ENCODE data around the gene PI3. TPM values are rescaled to one million over a fixed set of nuclear protein-coding genes. Genes with fewer than 3 reads are reported as not detected.
"Not testable (repeated sequence)": the region's sequence is repeated elsewhere in the genome, so short reads cannot be mapped to it uniquely, and the experiment has no call there.

Gene PI3
- not detected for total RNA-seq
- polyA plus RNA-seq, result not detected
- total RNA-seq, result not detected

GRCh38 chr20:45174434-45175364 is at the start of gene PI3:
PI3 (plus strand) TSS chr20:45174902; CDS start chr20:45174923, 21 bp downstream.
- intact Hi-C loops (cut with micrococcal nuclease), result loop anchor here in 1 of 2 donors (10.0 kb wide), 1 partner anchor 60 kb away; no protein-coding TSS in a partner anchor
- Mint-ChIP-seq H3K36me3 (no peaks in the 10 kb centered on the region), H3K4me1 (peaks cover 0 to 3% (median 0%) of the 10 kb centered on the region in 7 donors), H3K27ac (no peak within 1 kb of the TSS), H3K27me3 (peaks cover 7 to 27% (median 21%) of the 10 kb centered on the region in 5 donors), H3K4me3 (no peak within 1 kb of the TSS), H3K9me3 (peaks cover 0 to 4% (median 0%) of the 10 kb centered on the region in 11 donors)
- no peaks in the 10 kb centered on the region for H3K36me3 ChIP-seq (ENCODE audit: control insufficient read depth in 2 of 3, insufficient read depth in 3 of 3, low read length in 3 of 3)
- H3K27ac ChIP-seq (ENCODE audit: low read depth, low read length), result no peak within 1 kb of the TSS
- ChIA-PET POLR2A (no interaction called here), CTCF (no interaction called here)
- no peaks in the 10 kb centered on the region for H3K9me3 ChIP-seq (ENCODE audit: control insufficient read depth in 2 of 3, low read length in 3 of 3)
- ATAC-seq, result no peak
- no peak for DNase-seq
- no peaks in the 10 kb centered on the region for H3K27me3 ChIP-seq (ENCODE audit: control insufficient read depth in 2 of 2, insufficient read depth in 2 of 2, low read length in 2 of 2)
- H3K4me3 ChIP-seq (ENCODE audit: low read length), result no peak within 1 kb of the TSS
- no peaks in the 10 kb centered on the region for H3K4me1 ChIP-seq (ENCODE audit: control insufficient read depth in 2 of 2, insufficient read depth in 2 of 2, low read length in 2 of 2)

- peaks cover 0 to 3% (median 0%) of the 10 kb centered on the region in 11 donors for H3K9me3 Mint-ChIP-seq
- H3K4me3 Mint-ChIP-seq, result no peak overlapping the region
- peaks cover 0 to 6% (median 0%) of the 10 kb centered on the region in 5 donors for H3K36me3 Mint-ChIP-seq
- Histone ChIP-seq H3K4me1 (ENCODE audit: control insufficient read depth in 2 of 2, insufficient read depth in 2 of 2, low read length in 2 of 2) (no peaks in the 10 kb centered on the region), H3K4me3 (ENCODE audit: low read length) (no peak overlapping the region), H3K36me3 (ENCODE audit: control insufficient read depth in 2 of 3, insufficient read depth in 3 of 3, low read length in 3 of 3) (no peaks in the 10 kb centered on the region), H3K27ac (ENCODE audit: low read depth, low read length) (no peak overlapping the region), H3K9me3 (ENCODE audit: control insufficient read depth in 2 of 3, low read length in 3 of 3) (no peaks in the 10 kb centered on the region), H3K27me3 (ENCODE audit: control insufficient read depth in 2 of 2, insufficient read depth in 2 of 2, low read length in 2 of 2) (peaks cover 0 to 4% of the 10 kb centered on the region in 2 donors)
- H3K27me3 Mint-ChIP-seq, result peaks cover 24 to 57% (median 44%) of the 10 kb centered on the region in 5 donors
- ATAC-seq, result no peak
- H3K4me1 Mint-ChIP-seq, result no peaks in the 10 kb centered on the region
- DNase-seq, result no peak
- intact Hi-C loops (cut with micrococcal nuclease), result no loop called here
- CTCF ChIA-PET, result no interaction called here
- POLR2A ChIA-PET, result no interaction called here
- no peak overlapping the region for H3K27ac Mint-ChIP-seq
Measured at GRCh38 chr20:45128099-45128498, 46.6 kb upstream of the PI3 start.

- no peak overlapping the region for H3K4me3 ChIP-seq (ENCODE audit: low read length)
- no peaks in the 10 kb centered on the region for H3K4me1 ChIP-seq (ENCODE audit: control insufficient read depth in 2 of 2, insufficient read depth in 2 of 2, low read length in 2 of 2)
- intact Hi-C loops (cut with micrococcal nuclease), result no loop called here
- Mint-ChIP-seq H3K9me3 (peaks cover 0 to 10% (median 0%) of the 10 kb centered on the region in 11 donors), H3K4me3 (no peak overlapping the region), H3K4me1 (no peaks in the 10 kb centered on the region), H3K27ac (no peak overlapping the region), H3K27me3 (peaks cover 18 to 27% (median 23%) of the 10 kb centered on the region in 5 donors), H3K36me3 (peaks cover 0 to 4% (median 0%) of the 10 kb centered on the region in 5 donors)
- H3K36me3 ChIP-seq (ENCODE audit: control insufficient read depth in 2 of 3, insufficient read depth in 3 of 3, low read length in 3 of 3), result no peaks in the 10 kb centered on the region
- ChIA-PET CTCF (no interaction called here), POLR2A (no interaction called here)
- no peak overlapping the region for H3K27ac ChIP-seq (ENCODE audit: low read depth, low read length)
- DNase-seq (no peak), ATAC-seq (no peak)
- no peaks in the 10 kb centered on the region for H3K9me3 ChIP-seq (ENCODE audit: control insufficient read depth in 2 of 3, low read length in 3 of 3)
- peaks cover 4 to 5% of the 10 kb centered on the region in 2 donors for H3K27me3 ChIP-seq (ENCODE audit: control insufficient read depth in 2 of 2, insufficient read depth in 2 of 2, low read length in 2 of 2)
Measured at GRCh38 chr20:45136911-45137310, 37.8 kb upstream of the PI3 start.

GRCh38 chr20:45138561-45139300 is 36.0 kb upstream of the PI3 start:
- ATAC-seq, result peak; percentile 57
- Mint-ChIP-seq H3K36me3 (peaks cover 0 to 4% (median 0%) of the 10 kb centered on the region in 5 donors), H3K27me3 (peaks cover 9 to 17% (median 11%) of the 10 kb centered on the region in 5 donors), H3K4me3 (no peak overlapping the region), H3K9me3 (peaks cover 0 to 10% (median 0%) of the 10 kb centered on the region in 11 donors), H3K27ac (no peak overlapping the region), H3K4me1 (no peaks in the 10 kb centered on the region)
- Histone ChIP-seq H3K4me3 (ENCODE audit: low read length) (no peak overlapping the region), H3K4me1 (ENCODE audit: control insufficient read depth in 2 of 2, insufficient read depth in 2 of 2, low read length in 2 of 2) (no peaks in the 10 kb centered on the region), H3K27me3 (ENCODE audit: control insufficient read depth in 2 of 2, insufficient read depth in 2 of 2, low read length in 2 of 2) (peaks cover 0 to 5% of the 10 kb centered on the region in 2 donors), H3K36me3 (ENCODE audit: control insufficient read depth in 2 of 3, insufficient read depth in 3 of 3, low read length in 3 of 3) (no peaks in the 10 kb centered on the region), H3K27ac (ENCODE audit: low read depth, low read length) (no peak overlapping the region), H3K9me3 (ENCODE audit: control insufficient read depth in 2 of 3, low read length in 3 of 3) (no peaks in the 10 kb centered on the region)
- DNase-seq, result peak in 6 of 9 donors; percentile 6 to 73 (median 12)
- ChIA-PET POLR2A (no interaction called here), CTCF (no interaction called here)
- intact Hi-C loops (cut with micrococcal nuclease), result loop anchor here in 1 of 2 donors (2.0 kb wide), 1 partner anchor 152 kb away; no protein-coding TSS in a partner anchor

GRCh38 chr20:45139733-45140375 is 34.8 kb upstream of the PI3 start:
- ATAC-seq; H3K4me1 Mint-ChIP-seq; H3K9me3 Mint-ChIP-seq; H3K4me3 ChIP-seq (ENCODE audit: low read length); H3K36me3 ChIP-seq (ENCODE audit: control insufficient read depth in 2 of 3, insufficient read depth in 3 of 3, low read length in 3 of 3); H3K27ac ChIP-seq (ENCODE audit: low read depth, low read length); H3K4me3 Mint-ChIP-seq; H3K27ac Mint-ChIP-seq; DNase-seq; H3K36me3 Mint-ChIP-seq; H3K27me3 ChIP-seq (ENCODE audit: control insufficient read depth in 2 of 2, insufficient read depth in 2 of 2, low read length in 2 of 2); H3K4me1 ChIP-seq (ENCODE audit: control insufficient read depth in 2 of 2, insufficient read depth in 2 of 2, low read length in 2 of 2); H3K9me3 ChIP-seq (ENCODE audit: control insufficient read depth in 2 of 3, low read length in 3 of 3); POLR2A ChIA-PET: not testable (repeated sequence)
- CTCF ChIA-PET, result interaction anchor here (1.0 kb wide), 1 partner anchor 19 kb away, joined by 4 read pairs; no protein-coding TSS in a partner anchor
- intact Hi-C loops (cut with micrococcal nuclease), result loop anchor here in 1 of 2 donors (2.0 kb wide), 1 partner anchor 151 kb away; no protein-coding TSS in a partner anchor
- peaks cover 0 to 16% (median 6%) of the 10 kb centered on the region in 5 donors for H3K27me3 Mint-ChIP-seq

GRCh38 chr20:45140836-45141235 is 33.9 kb upstream of the PI3 start:
- H3K36me3 Mint-ChIP-seq, result no peaks in the 10 kb centered on the region
- no peaks in the 10 kb centered on the region for H3K9me3 ChIP-seq (ENCODE audit: control insufficient read depth in 2 of 3, low read length in 3 of 3)
- H3K4me3 Mint-ChIP-seq, result no peak overlapping the region
- H3K4me3 ChIP-seq (ENCODE audit: low read length), result no peak overlapping the region
- H3K27ac Mint-ChIP-seq, result no peak overlapping the region
- no peaks in the 10 kb centered on the region for H3K36me3 ChIP-seq (ENCODE audit: control insufficient read depth in 2 of 3, insufficient read depth in 3 of 3, low read length in 3 of 3)
- DNase-seq (no peak), ATAC-seq (no peak)
- POLR2A ChIA-PET, result no interaction called here
- H3K9me3 Mint-ChIP-seq, result peaks cover 0 to 2% (median 0%) of the 10 kb centered on the region in 11 donors
- intact Hi-C loops (cut with micrococcal nuclease), result no loop called here
- no peaks in the 10 kb centered on the region for H3K27me3 ChIP-seq (ENCODE audit: control insufficient read depth in 2 of 2, insufficient read depth in 2 of 2, low read length in 2 of 2)
- peaks cover 0 to 22% (median 8%) of the 10 kb centered on the region in 5 donors for H3K27me3 Mint-ChIP-seq
- H3K4me1 Mint-ChIP-seq, result no peaks in the 10 kb centered on the region
- CTCF ChIA-PET, result no interaction called here
- no peaks in the 10 kb centered on the region for H3K4me1 ChIP-seq (ENCODE audit: control insufficient read depth in 2 of 2, insufficient read depth in 2 of 2, low read length in 2 of 2)
- H3K27ac ChIP-seq (ENCODE audit: low read depth, low read length), result no peak overlapping the region

All from naive thymus-derived CD4-positive, alpha-beta T cell (primary cell).